ENCODE results near the gene PDGFA. TPM values are rescaled to one million over a fixed set of nuclear protein-coding genes. Genes with fewer than 3 reads are reported as not detected.

PDGFA gene
- total RNA-seq, 1 donor from 2014 or later = 9.8 TPM

- Histone ChIP-seq H2AFZ (replicated peaks) (no peak overlapping the region), H3K4me3 (no peak overlapping the region), H3K4me1 (no peaks in the 10 kb centered on the region), H3K36me3 (no peaks in the 10 kb centered on the region), H3K9ac (no peak overlapping the region), H3K9me3 (ENCODE audit: low read depth) (no peaks in the 10 kb centered on the region), H3K79me2 (ENCODE audit: low read depth) (no peaks in the 10 kb centered on the region), H3K27me3 (no peaks in the 10 kb centered on the region), H3K27ac (no peak overlapping the region), H3F3A (ENCODE audit: low read depth) (no peaks in the 10 kb centered on the region), H3K4me2 (no peak overlapping the region), H4K20me1 (ENCODE audit: low read depth) (no peaks in the 10 kb centered on the region)
- DNase-seq (ENCODE audit: low spot score) = no peak
- H3K4me3 Mint-ChIP-seq = no peak overlapping the region
- H3K9me3 Mint-ChIP-seq = no peaks in the 10 kb centered on the region
- no peak overlapping the region for H3K27ac Mint-ChIP-seq
- no peak for TF ChIP-seq CTCF (IDR thresholded peaks at IDR 0.05)
- H3K27me3 Mint-ChIP-seq (ENCODE audit: insufficient read depth, low read depth) = peaks cover 6% of the 10 kb centered on the region
- no peaks in the 10 kb centered on the region for H3K4me1 Mint-ChIP-seq
- H3K36me3 Mint-ChIP-seq = no peaks in the 10 kb centered on the region
These were observed 13.6 kb upstream of the PDGFA start for GRCh38 chr7:533266-533665.

- no peaks in the 10 kb centered on the region for H4K20me1 ChIP-seq (ENCODE audit: low read depth)
- peaks cover 6% of the 10 kb centered on the region for H3K27me3 Mint-ChIP-seq (ENCODE audit: insufficient read depth, low read depth)
- H3K79me2 ChIP-seq (ENCODE audit: low read depth) = no peaks in the 10 kb centered on the region
- H2AFZ ChIP-seq (replicated peaks) = no peak overlapping the region
- no peak overlapping the region for H3K27ac Mint-ChIP-seq
- DNase-seq (ENCODE audit: low spot score) = no peak
- H3K27ac ChIP-seq = no peak overlapping the region
- H3K27me3 ChIP-seq = no peaks in the 10 kb centered on the region
- TF ChIP-seq EZH2phosphoT487 (IDR thresholded peaks at IDR 0.05) = no peak
- H3F3A ChIP-seq (ENCODE audit: low read depth) = no peaks in the 10 kb centered on the region
- H3K9me3 ChIP-seq (ENCODE audit: low read depth) = no peaks in the 10 kb centered on the region
- H3K4me3 ChIP-seq = no peak overlapping the region
- H3K36me3 Mint-ChIP-seq = no peaks in the 10 kb centered on the region
- H3K36me3 ChIP-seq = no peaks in the 10 kb centered on the region
- no peaks in the 10 kb centered on the region for H3K9me3 Mint-ChIP-seq
- no peak overlapping the region for H3K9ac ChIP-seq
- H3K4me2 ChIP-seq = no peak overlapping the region
- no peaks in the 10 kb centered on the region for H3K4me1 Mint-ChIP-seq
- H3K4me1 ChIP-seq = no peaks in the 10 kb centered on the region
- no peak overlapping the region for H3K4me3 Mint-ChIP-seq
These were observed 12.9 kb upstream of the PDGFA start for GRCh38 chr7:532379-533143.

- no peaks in the 10 kb centered on the region for H3K9me3 ChIP-seq (ENCODE audit: low read depth)
- H3K4me1 ChIP-seq = no peaks in the 10 kb centered on the region
- no peak overlapping the region for H3K9ac ChIP-seq
- Mint-ChIP-seq H3K27ac (no peak overlapping the region), H3K4me3 (no peak overlapping the region), H3K4me1 (no peaks in the 10 kb centered on the region), H3K9me3 (no peaks in the 10 kb centered on the region), H3K27me3 (ENCODE audit: insufficient read depth, low read depth) (peaks cover 7% of the 10 kb centered on the region), H3K36me3 (no peaks in the 10 kb centered on the region)
- DNase-seq (ENCODE audit: low spot score) = no peak
- H3K79me2 ChIP-seq (ENCODE audit: low read depth) = no peaks in the 10 kb centered on the region
- no peaks in the 10 kb centered on the region for H3K27me3 ChIP-seq
- no peak overlapping the region for H3K4me2 ChIP-seq
- H4K20me1 ChIP-seq (ENCODE audit: low read depth) = no peaks in the 10 kb centered on the region
- H3K27ac ChIP-seq = no peak overlapping the region
- no peak for TF ChIP-seq CTCF (IDR thresholded peaks at IDR 0.05)
- no peak for TF ChIP-seq EZH2 (IDR thresholded peaks at IDR 0.05)
- TF ChIP-seq EZH2phosphoT487 (IDR thresholded peaks at IDR 0.05) = no peak
- H3K4me3 ChIP-seq = no peak overlapping the region
- no peaks in the 10 kb centered on the region for H3F3A ChIP-seq (ENCODE audit: low read depth)
- no peak overlapping the region for H2AFZ ChIP-seq (replicated peaks)
- no peaks in the 10 kb centered on the region for H3K36me3 ChIP-seq
These were observed 12.1 kb upstream of the PDGFA start for GRCh38 chr7:531777-532176.

- no peak overlapping the region for H3K9ac ChIP-seq
- peaks cover 4% of the 10 kb centered on the region for H3K4me1 ChIP-seq
- H4K20me1 ChIP-seq (ENCODE audit: low read depth) = peaks cover 3% of the 10 kb centered on the region
- no peak overlapping the region for H2AFZ ChIP-seq (replicated peaks)
- peaks cover 27% of the 10 kb centered on the region for H3K27me3 Mint-ChIP-seq (ENCODE audit: insufficient read depth, low read depth)
- no peaks in the 10 kb centered on the region for H3K79me2 ChIP-seq (ENCODE audit: low read depth)
- no peak overlapping the region for H3K4me3 Mint-ChIP-seq
- H3K27me3 ChIP-seq = peaks cover 25% of the 10 kb centered on the region
- no peak overlapping the region for H3K27ac ChIP-seq
- no peaks in the 10 kb centered on the region for H3K9me3 ChIP-seq (ENCODE audit: low read depth)
- H3K36me3 ChIP-seq = no peaks in the 10 kb centered on the region
- no peaks in the 10 kb centered on the region for H3K9me3 Mint-ChIP-seq
- no peak overlapping the region for H3K4me3 ChIP-seq
- peaks cover 2% of the 10 kb centered on the region for H3F3A ChIP-seq (ENCODE audit: low read depth)
- H3K4me1 Mint-ChIP-seq = no peaks in the 10 kb centered on the region
- no peaks in the 10 kb centered on the region for H3K36me3 Mint-ChIP-seq
- H3K27ac Mint-ChIP-seq = no peak overlapping the region
- DNase-seq (ENCODE audit: low spot score) = no peak
- H3K4me2 ChIP-seq = no peak overlapping the region
- TF ChIP-seq CTCF (IDR thresholded peaks at IDR 0.05) = no peak
- no peak for TF ChIP-seq EZH2phosphoT487 (IDR thresholded peaks at IDR 0.05)
- no peak for TF ChIP-seq EZH2 (IDR thresholded peaks at IDR 0.05)
These were observed 8.8 kb upstream of the PDGFA start for GRCh38 chr7:528451-528850.
